HG02623 (cell line): Measurements from ENCODE around the gene NDEL1.

ENCODE experiments used
- ATAC-seq: cut with Tn5 transposase; IDR thresholded peaks from one replicate; pipeline ENCODE4 v1.9.1; 2021; ENCODE audit warnings: moderate library complexity; ENCODE audit not compliant: unreplicated experiment

Gene NDEL1

GRCh38 chr17:8413938-8414337 is 21.7 kb upstream of the NDEL1 start:
- no peak for ATAC-seq

DNA sequence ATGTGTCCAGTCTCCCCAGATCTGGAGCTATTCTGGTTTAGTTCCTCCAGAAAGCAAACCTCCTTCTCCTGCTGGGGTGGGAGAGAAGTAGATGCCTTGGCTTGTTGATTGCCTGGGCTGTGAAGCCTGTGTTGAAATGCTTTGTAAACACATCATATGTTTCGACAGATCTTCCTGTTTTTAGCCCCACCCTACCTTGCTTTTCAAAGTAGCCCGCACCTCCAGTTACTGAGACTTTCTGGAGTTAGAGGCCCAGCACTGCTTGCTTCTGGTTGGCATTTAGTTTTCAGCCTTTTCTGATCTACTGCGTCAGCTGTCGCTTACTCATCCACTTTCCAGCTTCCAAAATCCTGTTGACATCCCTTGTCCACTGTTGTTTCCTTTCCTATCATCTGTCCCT is 17.9 kb upstream of the NDEL1 start:
- ATAC-seq, result no peak

DNA sequence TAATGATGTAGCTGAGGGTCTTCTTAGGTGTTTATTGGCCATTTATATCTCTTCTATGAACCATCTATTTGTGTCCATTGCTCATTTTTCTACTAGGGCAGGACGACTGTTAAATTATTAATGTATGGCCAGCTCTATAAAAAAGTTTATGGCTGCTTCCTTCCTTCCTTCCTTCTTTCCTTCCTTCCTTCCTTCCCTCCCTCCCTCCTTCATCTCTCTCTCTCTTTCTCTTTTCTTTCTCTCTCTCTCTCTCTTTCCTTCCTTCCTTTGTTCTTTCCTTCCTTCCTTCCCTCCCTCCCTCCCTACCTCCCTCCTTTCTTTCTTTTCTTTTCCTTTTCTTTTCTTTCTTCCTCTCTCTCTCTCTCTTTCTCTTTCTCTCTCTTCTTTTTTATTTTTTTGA is 17.2 kb upstream of the NDEL1 start:
- ATAC-seq, result no peak

- no peak for ATAC-seq
Measured at GRCh38 chr17:8419305-8419704, 16.4 kb upstream of the NDEL1 start.

DNA sequence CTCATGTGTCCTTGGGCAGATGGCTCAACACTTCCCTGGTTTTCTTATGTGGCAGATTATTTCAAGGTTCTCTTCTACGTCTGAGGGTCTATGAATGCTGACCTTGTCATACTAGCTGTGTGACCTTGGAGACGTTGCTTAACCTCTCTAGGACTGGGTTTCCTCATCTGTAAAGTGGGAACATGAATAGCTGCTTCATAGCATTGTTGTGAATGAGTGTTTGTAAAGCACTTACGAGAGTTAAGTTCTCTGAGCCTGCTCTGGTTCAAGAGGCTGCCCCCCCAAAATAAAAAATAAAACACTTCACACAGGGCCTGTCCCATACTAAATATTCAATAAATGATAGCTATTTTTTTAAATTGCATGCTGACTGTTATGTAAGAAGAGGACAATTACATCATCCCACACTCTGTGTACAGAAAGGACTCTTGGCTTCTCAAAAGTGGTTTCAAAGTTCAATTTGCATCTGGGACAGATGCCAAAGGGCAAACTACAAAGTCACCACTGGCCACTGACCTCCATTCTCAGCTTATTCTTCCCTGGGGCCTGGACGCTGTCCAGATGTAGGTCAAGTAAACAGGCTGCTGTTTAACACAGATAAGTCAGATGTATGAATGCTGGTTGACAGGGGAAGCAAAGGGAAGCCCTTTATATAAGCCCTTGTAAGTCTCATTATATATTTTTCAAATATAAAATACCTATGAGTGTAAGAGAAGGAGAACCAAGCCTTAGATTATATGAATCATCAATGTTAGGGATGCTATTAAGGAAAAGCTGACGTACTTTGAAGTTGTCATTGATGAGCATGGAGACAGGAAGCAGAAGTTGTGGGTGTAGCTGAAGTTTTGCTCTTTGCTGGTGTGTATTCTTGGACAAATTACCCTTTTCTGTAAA is 15.4 kb upstream of the NDEL1 start:
- no peak for ATAC-seq

GRCh38 chr17:8421571-8421970 is 14.1 kb upstream of the NDEL1 start:
- no peak for ATAC-seq

GRCh38 chr17:8426094-8426720 is 9.5 kb upstream of the NDEL1 start:
- no peak for ATAC-seq

DNA sequence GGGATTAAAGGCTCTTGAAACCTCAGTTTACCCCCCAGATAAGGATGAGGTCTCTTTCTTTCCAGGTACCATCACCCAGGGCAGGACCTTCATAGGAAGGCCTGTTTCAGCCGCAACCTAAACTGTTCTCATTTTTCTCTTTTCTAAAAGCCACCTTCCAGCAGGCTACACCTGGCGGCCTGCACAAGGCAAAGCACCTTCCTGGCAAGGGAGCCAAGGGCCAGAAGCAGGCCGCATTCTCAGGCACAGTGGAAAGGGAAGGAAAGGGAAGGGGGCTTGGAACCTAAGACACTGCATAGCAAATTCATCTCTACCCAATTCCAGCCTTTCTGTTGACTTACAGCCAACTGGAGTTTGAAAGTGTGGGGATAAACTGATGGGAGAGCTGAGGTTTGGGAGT is 8.9 kb upstream of the NDEL1 start:
- no peak for ATAC-seq

DNA sequence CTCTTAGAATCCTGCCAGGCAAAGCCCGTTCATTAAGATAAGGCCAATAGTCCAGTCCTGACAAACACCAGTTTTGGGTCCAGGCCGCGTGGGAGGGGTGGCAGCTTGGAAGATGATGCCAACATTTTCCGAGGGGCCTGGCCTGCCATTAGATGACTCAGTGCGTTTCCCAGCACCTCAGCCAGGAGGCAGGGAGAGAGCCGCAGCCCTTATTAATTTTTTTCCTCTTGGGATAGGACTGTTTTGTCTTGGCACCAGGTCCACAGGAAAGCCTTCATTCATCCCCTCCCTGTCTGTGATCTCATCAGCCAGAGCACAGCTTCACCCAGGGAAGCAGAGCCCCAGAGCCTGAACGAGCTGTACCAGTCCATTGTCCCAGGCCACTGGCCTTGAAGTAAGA is 4.7 kb upstream of the NDEL1 start:
- ATAC-seq, result no peak

- ATAC-seq, result peak; percentile 35
Measured at GRCh38 chr17:8436169-8436843, 622 bp downstream of the NDEL1 start.

- ATAC-seq, result no peak
Measured at GRCh38 chr17:8436844-8437171, 1.1 kb downstream of the NDEL1 start.

DNA sequence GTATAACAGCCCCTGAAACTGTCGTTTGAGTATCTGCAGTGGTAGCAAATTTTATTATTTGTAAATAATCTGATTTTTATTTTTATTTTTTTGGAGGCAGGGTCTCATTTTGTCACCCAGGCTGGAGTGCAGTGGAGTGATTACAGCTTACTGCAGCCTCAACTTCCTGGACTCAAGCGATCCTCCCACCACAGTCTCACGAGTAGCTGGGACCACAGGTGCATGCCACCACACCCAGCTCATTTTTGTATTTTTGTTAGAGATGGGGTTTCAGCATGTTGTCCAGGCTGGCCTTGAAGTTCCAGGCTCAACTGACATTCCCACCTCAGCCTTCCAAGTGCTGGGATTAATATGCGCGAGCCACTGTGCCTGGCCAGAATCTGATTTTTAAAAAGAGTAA is 2.8 kb downstream of the NDEL1 start:
- no peak for ATAC-seq

DNA sequence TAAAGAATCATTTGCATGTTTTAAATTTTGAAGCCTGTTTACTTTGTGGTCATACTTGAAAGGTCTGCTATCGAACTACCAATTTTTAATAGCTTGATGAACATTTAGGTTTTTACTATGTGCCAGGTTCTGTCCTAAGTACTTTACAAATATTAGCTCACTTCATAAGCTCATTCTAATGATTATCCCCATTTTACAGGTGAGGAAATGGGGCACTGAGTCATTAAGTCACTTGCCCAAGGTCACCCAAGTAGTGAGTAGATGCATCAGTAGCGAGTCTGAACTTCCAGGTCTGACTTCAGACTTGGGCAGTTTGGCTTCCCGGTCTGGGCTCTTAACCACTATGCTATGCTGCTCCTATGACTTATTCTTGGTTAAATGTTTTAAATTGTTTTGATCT is 4.0 kb downstream of the NDEL1 start:
- ATAC-seq, result no peak

- no peak for ATAC-seq
Measured at GRCh38 chr17:8441690-8442089, 6.0 kb downstream of the NDEL1 start.

DNA sequence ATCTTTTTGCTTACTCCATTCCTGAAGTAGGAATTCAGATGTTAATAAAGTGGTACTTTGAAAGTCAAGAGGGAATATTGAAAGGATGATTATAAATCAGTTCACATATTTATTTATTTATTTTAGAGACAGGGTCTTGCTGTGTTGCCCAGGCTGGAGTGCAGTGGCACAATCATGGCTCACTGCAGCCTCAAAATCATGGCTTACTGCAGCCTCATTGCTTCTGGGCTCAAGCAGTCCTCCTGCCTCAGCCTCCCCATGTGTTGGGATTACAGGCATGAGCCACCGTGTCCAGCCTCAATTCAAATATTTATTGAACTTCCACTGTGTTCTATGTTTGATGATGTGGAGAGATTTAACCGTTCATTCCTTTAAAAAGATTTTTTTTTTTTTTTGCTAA is 6.6 kb downstream of the NDEL1 start:
- ATAC-seq, result no peak

- ATAC-seq, result no peak
Measured at GRCh38 chr17:8443756-8444155, 8.1 kb downstream of the NDEL1 start.

GRCh38 chr17:8444494-8444893 is 8.8 kb downstream of the NDEL1 start:
- no peak for ATAC-seq

GRCh38 chr17:8445536-8445935 is 9.9 kb downstream of the NDEL1 start:
- no peak for ATAC-seq

DNA sequence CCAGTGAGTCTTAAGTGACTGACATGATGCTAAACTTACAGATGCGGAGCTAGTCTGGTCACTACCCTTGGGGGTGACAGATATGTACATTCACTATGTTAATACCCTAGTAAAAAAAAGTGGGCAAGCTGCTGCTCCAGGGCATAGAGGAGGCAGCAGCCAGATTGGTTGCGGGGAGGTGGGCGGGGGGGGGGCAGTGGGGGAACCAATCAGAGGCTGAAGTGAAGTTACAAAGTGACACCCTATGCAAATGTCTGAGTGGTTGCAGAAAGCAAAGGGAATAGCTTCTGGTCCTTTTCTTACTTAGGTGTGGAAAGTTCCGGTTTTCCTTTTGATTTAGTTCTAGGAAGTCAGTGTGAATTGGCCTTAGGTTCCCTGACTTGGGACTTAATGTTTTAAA is 12.1 kb downstream of the NDEL1 start:
- ATAC-seq, result no peak

- ATAC-seq, result no peak
Measured at GRCh38 chr17:8448310-8448709, 12.6 kb downstream of the NDEL1 start.

- no peak for ATAC-seq
Measured at GRCh38 chr17:8451933-8452614, 16.4 kb downstream of the NDEL1 start.

- no peak for ATAC-seq
Measured at GRCh38 chr17:8453326-8453725, 17.6 kb downstream of the NDEL1 start.
